ENCODE data around the gene MAGEF1. TPM values are rescaled to one million over a fixed set of nuclear protein-coding genes. Genes with fewer than 3 reads are reported as not detected.

Gene MAGEF1
- total and polyA plus RNA-seq, 2 of the 8 experiments (the other 6 are each of a cell fraction or from before 2014, with no cell fraction given) = 26.5 to 56.7 TPM

DNA sequence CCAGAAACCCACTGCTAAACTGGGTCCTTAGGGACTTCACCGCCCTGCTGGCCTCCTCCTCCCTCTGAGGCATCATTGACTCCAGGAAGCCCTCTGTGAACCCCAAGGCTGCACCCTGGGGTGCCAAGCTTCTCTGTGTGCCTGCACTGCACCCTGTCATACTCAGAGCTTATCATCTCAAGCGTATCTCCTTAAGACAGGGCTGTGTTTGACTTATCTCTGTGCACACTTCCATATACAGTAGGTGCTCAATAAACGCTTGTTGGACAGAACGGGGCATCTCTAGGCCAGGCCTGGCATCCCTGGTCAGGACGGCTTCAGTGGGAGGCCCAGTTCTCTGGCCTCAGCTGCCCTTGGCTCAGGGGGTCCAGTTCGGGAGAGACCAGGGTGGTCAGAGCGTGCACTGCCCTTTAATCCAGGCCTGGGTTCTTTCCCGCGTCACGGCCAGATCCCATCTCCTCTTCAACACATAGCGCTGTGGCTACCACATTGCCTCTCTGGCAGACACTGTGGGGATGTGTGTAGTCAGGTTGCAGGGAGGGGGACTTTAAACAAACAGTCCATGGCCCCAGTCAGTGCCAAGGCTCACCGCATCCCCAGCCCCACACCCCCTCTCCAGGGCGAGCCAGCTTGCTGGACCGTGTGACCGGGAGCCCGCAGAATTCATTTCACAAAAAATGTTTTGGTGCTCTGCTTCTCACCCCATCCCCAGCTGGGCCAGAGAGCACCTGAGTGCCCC, 33.4 kb downstream of the MAGEF1 start:
- Histone ChIP-seq H3K56ac (replicated peaks; ENCODE audit: insufficient read length, low read depth, low read length) (no peak overlapping the region), H3K18ac (ENCODE audit: extremely low read depth, low read length) (no peak overlapping the region; the same call in none of the 2 replicates), H4K5ac (ENCODE audit: insufficient read length, low read depth, low read length) (no peak overlapping the region), H3K23me2 (ENCODE audit: low read depth, low read length) (peaks cover 2% of the 10 kb centered on the region; the same call in 1 of the 2 replicates), H2AFZ (ENCODE audit: low read length) (peak overlapping the region; percentile 97), H2BK120ac (replicated peaks; ENCODE audit: low read depth, low read length) (no peak overlapping the region), H2BK20ac (ENCODE audit: low read length) (0 out of 2 replicates have a peak overlapping the region, but pooled peaks have one; percentile 61), H4K20me1 (replicated peaks in 1 of 2; ENCODE audit: control insufficient read depth in 1 of 2, insufficient read depth in 2 of 2, low read length in 2 of 2) (no peaks in the 10 kb centered on the region), H3K9me3 (ENCODE audit: insufficient read depth in 2 of 2, low read depth in 1 of 2, low read length in 1 of 2) (no peaks in the 10 kb centered on the region), H4K91ac (replicated peaks; ENCODE audit: insufficient read length, low read length) (peak overlapping the region; percentile 40), H3K79me2 (ENCODE audit: control insufficient read depth in 1 of 2, insufficient read depth in 2 of 2, low read length in 2 of 2) (no peaks in the 10 kb centered on the region), H3K4me3 (ENCODE audit: extremely low read depth in 1 of 4, insufficient read depth in 2 of 4, low read depth in 3 of 4, low read length in 4 of 4) (peak overlapping the region in 3 of 4 experiments; percentile 10 to 40 (median 14); a peak in 3 of 8 replicates), H3K9ac (replicated peaks in 1 of 4; ENCODE audit: extremely low read depth in 1 of 4, low read depth in 3 of 4, low read length in 3 of 4) (peak overlapping the region in 1 of 4 experiments; percentile 34; a peak in 2 of 7 replicates), H3K4ac (replicated peaks; ENCODE audit: insufficient read length, low read depth, low read length) (peak overlapping the region; percentile 12), H2BK12ac (ENCODE audit: low read depth, low read length) (peak overlapping the region; percentile 86; the same call in 1 of the 2 replicates), H3K4me1 (replicated peaks in 1 of 4; ENCODE audit: control insufficient read depth in 3 of 4, insufficient read depth in 4 of 4, low read length in 3 of 4) (peaks cover 0 to 13% (median 9%) of the 10 kb centered on the region in 4 experiments; a peak in 6 of 7 replicates), H3K27me3 (replicated peaks in 1 of 4; ENCODE audit: control insufficient read depth in 3 of 4, extremely low read depth in 1 of 4, insufficient read depth in 3 of 4, low read length in 3 of 4) (0 out of 7 replicates have a peak, but pooled peaks cover 0 to 4% (median 0%) of the 10 kb centered on the region in 4 experiments), H3K79me1 (ENCODE audit: low read depth, low read length) (no peaks in the 10 kb centered on the region), H3K23ac (ENCODE audit: insufficient read length) (no peak overlapping the region), H2BK15ac (ENCODE audit: low read length) (0 out of 2 replicates have a peak overlapping the region, but pooled peaks have one; percentile 97), H3K27ac (ENCODE audit: low read depth, low read length) (no peak overlapping the region), H3K14ac (ENCODE audit: insufficient read length) (no peak overlapping the region), H3K36me3 (ENCODE audit: control insufficient read depth in 2 of 4, insufficient read depth in 4 of 4, low read length in 3 of 4) (no peaks in the 10 kb centered on the region), H3K4me2 (ENCODE audit: insufficient read depth in 1 of 2, low read depth in 2 of 2, low read length in 2 of 2) (peak overlapping the region; percentile 71 to 85), H4K8ac (ENCODE audit: extremely low read depth, insufficient read depth, low read length) (peak overlapping the region; percentile 41), H2BK5ac (ENCODE audit: low read depth, low read length) (no peak overlapping the region), H2AK5ac (ENCODE audit: low read depth, low read length) (no peak overlapping the region)
- 84% methylated on average over 16 of the region's 16 CpGs; no CpG with 5 or more reads in 1 of the 2 experiments for WGBS, 2 experiments (ENCODE audit: extremely low coverage in 1 of 2, insufficient coverage in 1 of 2, insufficient read length in 1 of 2, insufficient replicate concordance in 2 of 2, low coverage in 1 of 2, low lambda C conversion rate in 2 of 2, missing lambda C conversion rate in 1 of 2)
- FAIRE-seq = no peak
- no peak for DNase-seq (ENCODE audit: low read depth in 1 of 2, low spot score in 2 of 2)
- CTCF ChIA-PET (ENCODE audit: partially characterized antibody) = interaction anchor here (0.6 to 2.3 kb wide), 10 partner anchors 8 to 325 kb away, joined by 3 to 7 read pairs (median 3); no protein-coding TSS in a partner anchor
- POLR2A ChIA-PET (ENCODE audit: partially characterized antibody) = interaction anchor here (0.9 to 3.6 kb wide), 4 partner anchors 16 to 33 kb away, joined by 3 to 16 read pairs (median 4); partner anchors contain the start of gene MAGEF1
- no peak for TF ChIP-seq ASH2L (IDR thresholded peaks at IDR 0.05; ENCODE audit: low read length)
- TF ChIP-seq, protein P1, sequence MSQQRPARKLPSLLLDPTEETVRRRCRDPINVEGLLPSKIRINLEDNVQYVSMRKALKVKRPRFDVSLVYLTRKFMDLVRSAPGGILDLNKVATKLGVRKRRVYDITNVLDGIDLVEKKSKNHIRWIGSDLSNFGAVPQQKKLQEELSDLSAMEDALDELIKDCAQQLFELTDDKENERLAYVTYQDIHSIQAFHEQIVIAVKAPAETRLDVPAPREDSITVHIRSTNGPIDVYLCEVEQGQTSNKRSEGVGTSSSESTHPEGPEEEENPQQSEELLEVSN (IDR thresholded peaks at IDR 0.05) = no peak
- no peak for TF ChIP-seq RXRA (IDR thresholded peaks at IDR 0.05; ENCODE audit: insufficient read depth, low read depth, low read length)
- no peak for TF ChIP-seq SIN3A (conservative IDR thresholded peaks at IDR 0.05 in 1 of 2, IDR thresholded peaks at IDR 0.05 in 1 of 2; ENCODE audit: low read depth in 1 of 2, low read length in 2 of 2)
- no peak for TF ChIP-seq EZH2 (IDR thresholded peaks at IDR 0.05; ENCODE audit: low read depth, low read length, severe bottlenecking)
- no peak for TF ChIP-seq YY1 (IDR thresholded peaks at IDR 0.05; ENCODE audit: low read depth, low read length)
- no peak for TF ChIP-seq SUZ12 (IDR thresholded peaks at IDR 0.05; ENCODE audit: low read length)
- TF ChIP-seq RBBP5 (IDR thresholded peaks at IDR 0.05; ENCODE audit: borderline replicate concordance, low read depth, low read length) = no peak
- TF ChIP-seq SP4 (IDR thresholded peaks at IDR 0.05; ENCODE audit: low read length) = no peak
- no peak for TF ChIP-seq GABPA (IDR thresholded peaks at IDR 0.05; ENCODE audit: borderline replicate concordance, insufficient read depth, low read length)
